GM21447 (cell line): ENCODE measurements around the gene PFN2.
"Not testable (repeated sequence)": the region's sequence is repeated elsewhere in the genome, so short reads cannot be mapped to it uniquely, and the experiment has no call there.

Experiments
- ATAC-seq: cut with Tn5 transposase; IDR thresholded peaks from one replicate; pipeline ENCODE4 v1.9.1; 2021; ENCODE audit not compliant: unreplicated experiment

PFN2 gene

DNA sequence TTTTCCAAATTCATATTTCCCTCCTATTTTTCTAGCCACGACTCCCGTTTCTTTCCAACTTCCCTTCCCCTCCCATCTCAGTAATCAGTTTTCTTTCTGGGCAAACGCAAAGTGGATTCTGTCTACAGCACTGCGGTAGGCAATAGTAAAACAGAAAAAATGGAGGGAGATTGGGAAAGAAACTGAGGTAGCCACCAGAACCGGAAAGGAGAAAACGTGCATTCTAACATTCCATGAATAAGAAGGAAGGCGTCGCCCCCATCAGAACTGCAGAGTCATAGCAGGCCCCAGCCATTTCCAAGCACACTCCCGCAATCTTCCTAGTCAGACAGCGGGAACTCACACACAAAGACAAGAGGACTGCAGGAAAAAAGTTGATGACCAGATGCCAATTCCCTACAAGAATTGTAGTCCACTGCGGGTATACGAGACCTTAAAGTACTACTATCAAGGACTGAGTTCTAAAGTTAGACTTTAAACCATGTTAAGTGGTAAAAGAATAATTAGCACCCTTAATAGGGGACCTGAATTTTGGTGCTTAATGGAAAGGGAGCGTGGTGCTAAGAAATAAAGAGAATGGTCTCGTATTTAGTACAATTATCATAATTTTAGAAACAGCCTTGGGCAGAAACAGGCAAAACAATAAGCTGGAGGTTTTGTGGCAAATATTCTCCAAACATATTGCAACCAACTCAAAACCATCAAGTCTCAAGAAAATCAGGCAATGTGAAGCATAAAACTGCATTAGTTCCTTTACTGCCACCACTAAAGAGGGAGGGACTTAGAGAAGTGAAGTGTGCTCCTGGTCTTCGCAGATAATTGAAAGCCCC, 1.4 kb downstream of the PFN2 start:
- ATAC-seq, result no peak

DNA sequence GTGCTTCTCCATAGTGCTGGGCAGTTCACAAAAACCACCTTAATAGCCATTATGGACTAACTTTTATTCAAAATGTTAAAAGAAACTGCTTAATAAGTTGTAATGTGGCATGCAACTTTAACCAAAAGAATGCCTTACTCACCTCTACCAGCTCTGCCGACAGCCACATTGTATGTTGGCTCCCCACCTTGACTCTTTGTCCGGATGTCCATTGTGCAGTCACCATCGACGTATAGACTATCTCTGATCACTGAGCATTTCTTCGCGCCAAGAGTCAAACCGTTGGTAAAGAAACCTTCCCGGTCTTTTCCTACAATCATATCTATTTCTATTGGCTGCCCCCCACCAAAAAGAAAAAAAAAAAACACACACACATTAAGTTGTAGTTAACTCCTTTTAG, 2.5 kb downstream of the PFN2 start:
- ATAC-seq, result no peak

DNA sequence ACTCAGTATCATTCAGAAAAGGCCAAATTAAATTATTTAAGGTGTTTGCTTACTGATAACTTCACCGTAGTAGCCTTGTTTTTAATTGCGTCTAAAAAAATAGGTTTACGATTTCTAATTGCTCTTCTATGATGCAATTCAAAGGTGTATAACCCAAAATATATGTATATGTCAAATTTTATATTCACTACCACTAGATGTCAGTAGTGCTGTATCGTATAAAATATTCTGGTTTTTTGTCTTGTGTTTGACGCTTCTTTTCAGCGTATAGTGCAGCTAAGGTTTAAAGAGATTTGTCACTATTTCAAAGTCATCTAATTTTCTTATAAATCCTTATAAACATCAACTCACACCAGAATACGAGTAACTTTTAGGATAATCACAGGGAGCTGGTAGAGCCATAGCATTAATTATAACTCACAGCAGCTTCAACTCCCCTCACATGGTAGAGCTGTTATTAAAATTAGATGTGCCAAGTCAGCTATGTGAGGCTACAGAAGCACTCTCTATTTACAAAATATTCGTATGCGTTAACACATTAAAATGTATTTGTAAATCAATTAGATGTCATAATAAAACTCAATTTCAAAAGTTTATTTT, 3.5 kb downstream of the PFN2 start:
- ATAC-seq, result no peak

DNA sequence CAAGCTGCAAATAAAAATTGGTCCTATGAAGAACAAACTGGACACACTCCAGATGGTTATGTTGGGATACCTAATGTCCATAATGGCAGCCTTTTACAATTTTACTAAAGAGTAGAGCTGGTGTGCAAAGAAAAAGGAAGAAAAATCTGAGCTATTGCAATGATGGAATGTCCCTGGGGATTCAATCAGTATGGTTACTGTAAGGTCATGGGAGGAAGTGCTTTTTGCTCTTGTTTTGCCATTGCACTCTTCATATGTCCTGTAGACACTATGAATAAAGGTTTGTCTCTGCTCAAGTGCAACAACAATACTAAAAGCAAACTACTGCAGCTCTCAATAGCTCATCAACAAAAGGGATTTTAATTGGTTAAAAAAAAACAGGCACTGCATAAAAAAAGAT, 5.4 kb downstream of the PFN2 start:
- no peak for ATAC-seq

DNA sequence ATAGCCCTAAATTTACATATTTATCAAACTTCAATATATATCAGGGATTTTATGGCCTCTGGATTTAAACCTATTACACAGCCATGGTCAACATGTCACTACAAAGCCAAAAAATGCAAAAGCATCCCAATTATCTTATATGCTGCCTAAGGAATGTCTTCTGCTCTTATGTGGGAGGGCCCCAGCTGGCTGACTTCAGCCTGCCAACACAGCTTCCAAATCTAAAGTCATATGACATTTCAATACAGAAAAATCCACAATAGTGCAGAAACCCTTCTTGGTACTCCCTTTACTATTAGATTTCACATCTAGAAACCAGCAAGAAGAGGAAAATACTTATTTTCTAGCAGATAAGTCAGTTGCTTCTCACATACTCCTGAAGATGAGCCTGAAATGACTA, 6.4 kb downstream of the PFN2 start:
- no peak for ATAC-seq

DNA sequence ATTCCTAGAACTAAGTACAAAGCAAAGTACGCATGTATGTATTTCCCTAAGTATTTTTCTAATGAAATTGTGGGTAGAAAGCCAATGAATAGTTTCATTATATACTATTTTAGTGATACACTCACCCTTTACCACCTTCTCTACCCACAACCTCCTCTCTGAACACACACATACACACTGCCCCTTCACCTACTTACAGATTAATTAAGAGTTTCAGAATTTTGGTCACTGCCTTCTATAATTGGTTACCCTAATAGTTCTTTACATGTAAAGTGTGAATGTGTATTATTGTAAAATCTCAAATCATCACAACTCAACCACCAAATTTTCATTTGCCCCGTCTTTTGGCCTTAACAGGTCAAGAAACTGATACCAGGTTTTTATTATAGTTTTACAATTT, 7.2 kb downstream of the PFN2 start:
- ATAC-seq, result no peak

DNA sequence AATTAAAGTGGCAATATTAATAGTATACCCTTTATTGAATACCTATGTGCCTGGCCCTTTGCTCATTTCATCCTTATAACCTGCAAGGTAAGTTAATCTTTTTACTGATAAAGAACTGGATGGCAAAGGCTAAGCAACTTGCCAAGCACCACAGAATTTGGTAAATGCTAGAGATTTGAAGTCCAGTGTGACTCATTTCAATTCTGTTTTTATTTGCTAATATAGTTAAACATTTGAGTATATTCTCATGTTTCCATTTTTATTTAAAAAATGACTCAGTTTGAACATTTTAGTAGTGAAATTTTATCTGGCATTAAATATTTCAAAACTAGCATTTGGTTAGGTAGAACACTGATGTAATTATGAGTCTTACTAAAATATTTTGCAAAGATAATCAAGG, 11.3 kb downstream of the PFN2 start:
- no peak for ATAC-seq

DNA sequence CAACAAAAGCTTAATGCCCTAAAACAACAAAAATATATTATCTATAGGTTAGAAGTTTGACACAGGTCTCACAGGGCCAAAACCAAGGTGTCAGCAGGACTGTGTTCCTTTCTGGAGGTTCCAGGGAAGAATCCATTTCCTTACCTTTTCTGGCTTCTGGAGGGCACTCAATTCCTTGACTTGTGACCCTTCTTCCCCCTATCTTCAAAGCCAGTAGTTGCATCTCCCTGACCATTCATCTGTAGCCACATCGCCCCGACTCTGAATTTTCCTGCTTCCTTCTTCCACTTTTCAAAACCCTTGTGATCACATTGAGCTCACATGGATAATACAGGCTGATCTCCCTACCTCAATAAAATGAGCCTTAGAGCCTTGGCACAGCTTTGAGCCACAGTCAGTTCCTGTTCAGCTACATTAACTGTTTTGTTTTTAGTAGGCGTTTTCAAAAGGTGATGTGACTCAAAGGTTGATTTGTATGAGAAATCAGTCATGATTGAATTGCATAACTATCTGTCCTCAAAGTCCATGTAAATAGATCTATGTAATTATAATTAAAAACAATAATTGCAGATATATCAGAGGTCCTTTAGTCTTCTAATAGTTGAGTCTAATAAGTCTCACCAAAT, 12.4 kb downstream of the PFN2 start:
- ATAC-seq, result no peak

DNA sequence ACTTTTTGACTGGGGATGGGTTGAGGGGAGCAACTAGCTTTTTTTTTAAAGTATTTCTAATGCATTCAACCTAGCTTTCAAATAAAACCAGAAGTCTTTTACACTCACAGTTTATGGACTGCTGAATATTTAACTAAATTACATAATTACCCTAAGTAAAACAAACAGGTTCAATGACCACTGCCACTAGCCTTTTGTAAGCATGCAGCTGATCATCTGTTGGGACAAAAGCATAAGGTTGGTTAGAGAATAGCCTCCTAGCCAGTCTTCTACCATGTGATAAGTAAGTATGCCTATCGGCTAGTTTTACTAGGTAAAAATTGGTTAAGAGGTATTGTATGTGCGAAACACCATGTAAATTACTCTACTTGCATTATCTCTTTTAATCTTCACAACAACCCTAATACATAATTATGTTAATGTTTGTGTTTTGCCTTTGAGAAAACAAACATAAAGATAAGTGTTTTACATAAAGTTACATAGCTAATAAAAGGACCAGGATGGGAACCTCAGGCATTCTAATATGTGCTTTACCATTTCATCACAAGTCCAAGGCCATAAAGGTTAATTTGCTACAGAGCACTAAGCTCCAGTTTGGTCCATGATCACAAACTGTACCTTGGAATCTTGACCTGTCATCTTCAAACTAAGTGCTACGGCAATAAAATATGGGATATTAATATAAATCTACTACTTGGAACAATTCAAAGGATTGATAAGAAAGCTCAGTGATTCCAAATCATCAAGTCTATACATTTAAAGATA, 13.2 kb downstream of the PFN2 start:
- no peak for ATAC-seq

DNA sequence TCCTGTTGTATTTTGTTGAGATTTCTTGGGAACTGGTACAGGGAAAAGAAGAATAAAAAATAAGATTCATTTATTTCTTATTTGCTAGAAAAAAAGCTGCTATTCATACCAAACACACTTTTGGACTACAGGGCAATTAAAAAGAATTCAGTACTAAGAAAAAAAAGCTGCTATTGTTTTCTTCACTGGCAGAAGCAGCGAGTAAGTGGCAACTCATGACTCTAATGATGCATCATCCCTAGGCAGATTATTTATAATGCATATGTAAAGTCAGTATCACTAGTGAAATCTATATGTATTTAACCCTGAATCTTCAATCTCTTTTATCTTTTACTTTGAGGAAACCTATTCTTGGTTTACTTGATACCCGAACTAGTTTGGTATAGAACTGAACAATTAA, 15.2 kb downstream of the PFN2 start:
- ATAC-seq, result no peak

DNA sequence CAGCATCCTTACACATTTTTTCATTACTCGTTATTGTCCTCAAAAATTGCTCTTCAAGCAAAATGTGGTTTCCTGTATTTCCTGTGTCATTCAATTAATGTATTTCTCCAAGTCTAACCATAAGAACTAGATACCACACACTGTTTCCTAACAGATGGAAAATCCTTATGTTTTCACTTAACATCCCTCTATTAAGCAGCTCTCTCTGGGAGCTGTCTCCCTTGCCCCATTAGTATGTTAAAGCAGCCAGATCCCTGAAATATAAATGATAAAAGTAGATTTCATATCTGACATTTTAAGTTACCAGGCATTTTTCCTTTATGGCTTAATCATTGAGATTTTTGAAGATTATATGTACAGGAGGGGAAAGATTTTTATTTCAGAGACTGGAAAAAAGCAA, 15.9 kb downstream of the PFN2 start:
- no peak for ATAC-seq

DNA sequence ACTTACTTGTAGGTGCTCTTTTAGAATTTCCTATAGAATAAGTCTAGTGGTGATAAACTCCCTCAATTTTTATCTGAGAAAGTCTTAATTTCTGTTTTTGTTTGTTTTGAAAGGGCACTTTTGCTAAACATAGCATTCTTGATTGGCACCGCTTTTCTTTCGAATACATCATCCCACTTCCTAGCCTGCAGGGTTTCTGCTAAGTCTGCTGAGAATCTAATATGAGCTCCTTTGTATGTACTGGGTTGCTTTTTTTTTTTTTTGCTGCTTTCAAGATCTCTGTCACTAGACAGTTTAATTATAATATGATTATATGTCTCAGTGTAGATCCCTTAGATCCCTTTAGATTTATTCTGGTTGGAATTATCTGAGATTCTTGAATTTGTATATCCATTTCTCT, 21.5 kb downstream of the PFN2 start:
- ATAC-seq, result no peak

DNA sequence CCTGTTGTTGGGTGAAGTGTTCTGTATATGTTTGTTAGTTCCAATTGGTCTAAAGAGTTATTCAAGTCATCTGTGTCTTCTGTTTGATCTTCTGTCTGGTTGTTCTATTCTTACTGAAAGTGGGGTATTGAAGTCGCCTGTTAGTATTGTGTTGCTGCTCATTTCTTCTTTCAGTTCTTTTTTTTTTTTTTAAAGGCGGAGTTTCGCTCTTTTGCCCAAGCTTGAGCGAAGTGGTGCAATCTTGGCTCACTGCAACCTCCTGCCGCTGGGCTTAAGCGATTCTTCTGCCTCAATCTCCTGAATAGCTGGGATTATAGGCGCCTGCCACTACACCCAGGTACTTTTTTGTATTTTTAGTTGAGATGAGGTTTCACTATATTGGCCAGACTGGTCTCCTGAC, 23.5 kb downstream of the PFN2 start:
- ATAC-seq, result no peak

DNA sequence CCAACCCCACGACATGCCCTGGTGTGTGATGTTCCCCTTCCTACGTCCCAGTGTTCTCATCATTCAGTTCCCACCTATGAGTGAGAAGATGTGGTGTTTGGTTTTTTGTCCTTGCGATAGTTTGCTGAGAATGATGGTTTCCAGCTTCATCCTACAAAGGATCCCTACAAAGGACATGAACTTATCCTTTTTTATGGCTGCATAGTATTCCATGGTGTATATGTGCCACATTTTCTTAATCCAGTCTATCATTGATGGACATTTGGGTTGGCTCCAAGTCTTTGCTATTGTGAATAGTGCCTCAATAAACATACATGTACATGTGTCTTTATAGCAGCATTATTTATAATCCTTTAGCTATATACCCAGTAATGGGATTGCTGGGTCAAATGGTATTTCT, 26.7 kb downstream of the PFN2 start:
- not testable (repeated sequence) for ATAC-seq

DNA sequence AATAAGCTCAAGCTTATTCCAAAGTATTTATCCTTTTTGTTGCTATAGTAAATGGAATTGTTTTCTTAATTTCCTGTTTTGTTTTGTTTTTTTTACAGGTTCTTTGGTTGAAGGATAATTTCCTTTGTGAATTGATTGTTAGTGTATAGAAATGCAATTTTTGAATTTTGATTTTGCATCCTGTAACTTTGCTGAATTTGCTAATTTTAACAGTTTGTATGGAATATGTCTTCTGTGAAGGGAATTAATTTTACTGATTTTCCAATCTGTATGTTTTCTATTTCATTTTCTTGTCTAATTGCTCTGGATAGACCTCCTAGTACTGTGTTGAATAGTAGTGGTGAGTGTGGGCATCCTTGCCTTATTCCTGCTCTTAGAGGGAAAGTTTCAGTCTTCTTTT, 28.3 kb downstream of the PFN2 start:
- no peak for ATAC-seq

DNA sequence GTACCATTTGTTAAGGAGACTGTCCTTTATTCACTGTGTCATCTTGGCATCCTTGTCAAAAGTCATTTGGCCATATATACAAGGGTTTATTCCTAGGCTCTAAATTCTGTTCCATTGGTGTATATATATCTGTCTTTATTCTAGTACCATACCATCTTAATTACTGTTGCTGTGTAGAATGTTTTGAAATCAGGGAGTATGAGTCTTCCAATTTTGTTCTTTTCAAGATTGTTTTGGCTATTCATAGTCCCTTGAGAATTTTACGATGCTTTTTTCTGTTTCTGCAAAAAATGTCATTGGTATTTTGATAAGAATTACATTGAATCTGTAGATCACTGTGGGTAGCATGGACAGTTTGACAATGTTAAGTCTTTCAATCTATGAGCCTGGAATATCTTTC, 28.7 kb downstream of the PFN2 start:
- ATAC-seq, result no peak

DNA sequence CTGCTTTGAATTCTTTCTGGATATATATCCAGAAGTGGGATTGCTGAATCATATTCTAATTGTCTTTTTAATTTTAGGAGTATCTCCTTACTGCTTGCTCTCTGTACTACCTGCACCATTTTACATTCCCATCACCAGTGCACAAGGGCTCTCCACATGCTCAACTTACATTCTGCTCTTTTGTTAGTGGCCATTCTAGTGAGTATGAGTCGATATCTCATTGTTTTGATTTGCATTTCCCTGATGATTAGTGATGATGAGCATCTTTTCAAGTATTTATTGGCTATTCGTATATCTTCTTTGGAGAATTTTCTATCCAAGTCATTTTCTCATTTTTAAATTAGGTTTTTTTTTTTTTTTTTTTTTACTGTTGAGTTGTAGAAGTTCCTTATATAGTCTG, 29.5 kb downstream of the PFN2 start:
- no peak for ATAC-seq

DNA sequence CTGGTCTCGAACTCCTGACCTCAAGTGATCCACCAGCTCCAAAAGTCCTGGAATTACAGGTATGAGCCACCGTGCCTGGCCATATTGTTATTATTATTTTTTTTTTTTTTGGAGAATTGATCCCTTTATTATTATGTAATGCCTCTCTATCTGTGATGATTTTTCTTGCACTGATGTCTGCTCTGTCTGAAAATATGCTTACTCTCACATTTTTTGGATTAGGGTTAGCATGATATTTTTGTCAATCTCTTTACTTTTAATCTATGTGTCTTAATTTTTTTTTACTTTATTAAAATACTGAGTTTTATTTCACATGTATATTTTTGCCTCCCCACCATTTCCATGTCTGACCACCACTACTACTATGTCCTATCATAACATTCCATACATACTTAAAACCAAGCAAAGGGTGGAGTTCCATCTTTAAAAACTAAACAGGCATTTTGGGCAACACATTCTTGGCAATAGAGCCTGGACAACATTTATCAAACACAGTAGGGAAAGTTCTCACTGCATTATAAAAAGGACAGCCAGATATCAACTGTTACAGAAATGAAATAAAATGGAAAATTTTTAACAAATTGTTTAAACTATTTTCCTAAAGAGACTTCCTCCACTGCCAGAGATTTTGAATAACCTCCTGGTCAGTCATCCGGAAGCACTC, 32.2 kb downstream of the PFN2 start:
- not testable (repeated sequence) for ATAC-seq

DNA sequence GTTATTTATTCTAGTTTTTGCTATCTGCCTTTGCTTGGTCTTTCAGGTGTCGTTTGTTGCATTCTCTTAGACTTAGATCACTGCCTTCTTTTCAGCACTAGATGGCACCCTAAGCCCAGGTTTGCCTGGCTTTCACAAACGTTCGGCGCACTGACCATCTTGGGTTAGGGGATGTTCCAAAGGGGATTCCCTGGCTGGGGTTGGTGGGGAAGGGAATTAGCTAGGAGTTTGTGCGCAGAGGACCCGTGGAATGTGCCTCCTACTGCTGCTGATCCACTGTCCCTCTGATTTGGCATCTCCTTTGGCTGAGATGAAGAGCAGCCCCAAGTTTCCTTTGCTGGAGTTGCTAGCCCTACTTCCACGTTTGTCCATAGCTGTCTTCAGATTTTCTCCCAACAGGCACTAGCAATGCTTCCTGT, 33.9 kb downstream of the PFN2 start:
- ATAC-seq, result peak; percentile 76

DNA sequence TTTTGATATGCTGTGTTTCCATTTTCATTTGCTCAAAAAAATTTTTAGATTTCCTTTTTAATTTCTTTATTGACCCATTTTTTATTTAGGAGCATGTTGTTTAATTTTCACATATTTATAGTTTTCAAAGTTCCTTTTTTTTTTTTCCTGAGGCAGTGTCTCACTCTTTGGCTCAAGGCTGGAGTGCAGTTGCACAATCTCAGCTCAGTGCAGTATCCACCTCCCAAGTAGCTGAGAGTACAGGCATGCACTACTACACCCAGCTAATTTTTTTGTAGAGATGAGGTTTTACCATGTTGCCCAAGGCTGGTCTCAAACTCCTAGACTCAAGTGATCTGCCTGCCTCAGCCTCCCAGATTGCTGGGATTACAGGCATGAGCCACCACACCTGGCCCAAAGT, 36.2 kb downstream of the PFN2 start:
- ATAC-seq, result no peak

DNA sequence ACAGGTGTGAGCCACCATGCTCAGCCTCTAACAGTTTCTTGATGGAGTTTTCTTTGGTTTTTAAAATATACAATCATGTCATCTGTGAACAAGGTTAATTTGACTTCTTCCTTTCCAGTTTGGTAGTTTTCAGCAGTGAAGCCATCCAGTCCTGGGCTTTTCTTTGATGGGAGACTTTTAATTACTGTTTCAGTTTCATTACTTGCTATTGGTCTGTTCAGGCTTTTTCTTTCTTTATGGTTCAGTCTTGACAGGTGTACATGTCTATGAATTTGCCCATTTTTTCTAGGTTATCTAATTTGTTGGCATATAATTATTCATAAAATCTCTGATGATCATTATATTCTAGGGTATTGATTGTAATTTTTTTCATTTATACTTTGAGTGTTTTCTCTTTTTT, 36.8 kb downstream of the PFN2 start:
- no peak for ATAC-seq
